Mucosa of descending colon (tissue), 3 donors: ENCODE measurements around the gene AMDHD1. TPM values are rescaled to one million over a fixed set of nuclear protein-coding genes. Genes with fewer than 3 reads are reported as not detected.

Source experiments
- ATAC-seq: fragments of 200-7000 bp; cut with Tn5 transposase; one replicate; pipeline ENCODE4 v1.9.1; 2020; ENCODE audit warnings: mild to moderate bottlenecking, moderate library complexity
- DNase-seq, 3 donors: peaks; one replicate each; pipeline ENCODE4 v3.0.0-alpha.2; 2020
- H3K36me3 ChIP-seq: fragments of 200-600 bp; one replicate; pipeline ENCODE4 v1.8.0; 2021; ENCODE audit warnings: low read depth, mild to moderate bottlenecking
- H3K4me1 ChIP-seq: fragments of 200-600 bp; one replicate; pipeline ENCODE4 v1.8.0; 2021; ENCODE audit warnings: low read depth, mild to moderate bottlenecking
- H3K4me3 ChIP-seq: fragments of 200-600 bp; one replicate; pipeline ENCODE4 v1.8.0; 2021; ENCODE audit warnings: mild to moderate bottlenecking
- H3K9me3 ChIP-seq: fragments of 200-600 bp; one replicate; pipeline ENCODE4 v1.8.0; 2021; ENCODE audit warnings: mild to moderate bottlenecking
- CTCF ChIP-seq: fragments of 200-600 bp; IDR thresholded peaks from one replicate; pipeline ENCODE4 v1.8.0; 2022; ENCODE audit warnings: antibody characterized with exemption, mild to moderate bottlenecking
- intact Hi-C, 2 donors: fragments of 100-400 bp; cut with DNase I in 1 of 2; cut with micrococcal nuclease in 1 of 2; formaldehyde crosslinking; loops; one replicate each; pipeline versions ENCODE4 v1.11.0 to v1.11.1; 2022; cut with DNase I, micrococcal nuclease
- total RNA-seq, 3 donors: library from RNA; stranded (reverse); fragmentation: NEBNext Ultra II Directional in 2 of 3; extraction: Animal tissue kit (Norgen Biotek cat#: 25700) in 2 of 3; gene quantifications; one replicate each; pipeline versions ENCODE4 v1.2.1 to v1.2.4, GENCODE V29; 2021 to 2023
- donor health status: DM: no; HTN: no; CAD: no; lungs with moderate emphysema.
- donor health status: DM: no; HTN: no; CAD: no.
- donor health status: DM: no; HTN: yes; CAD: no.

AMDHD1 gene
- total RNA-seq, 3 donors from 2014 or later, result 0.35 to 0.41 TPM; not detected in 1

DNA sequence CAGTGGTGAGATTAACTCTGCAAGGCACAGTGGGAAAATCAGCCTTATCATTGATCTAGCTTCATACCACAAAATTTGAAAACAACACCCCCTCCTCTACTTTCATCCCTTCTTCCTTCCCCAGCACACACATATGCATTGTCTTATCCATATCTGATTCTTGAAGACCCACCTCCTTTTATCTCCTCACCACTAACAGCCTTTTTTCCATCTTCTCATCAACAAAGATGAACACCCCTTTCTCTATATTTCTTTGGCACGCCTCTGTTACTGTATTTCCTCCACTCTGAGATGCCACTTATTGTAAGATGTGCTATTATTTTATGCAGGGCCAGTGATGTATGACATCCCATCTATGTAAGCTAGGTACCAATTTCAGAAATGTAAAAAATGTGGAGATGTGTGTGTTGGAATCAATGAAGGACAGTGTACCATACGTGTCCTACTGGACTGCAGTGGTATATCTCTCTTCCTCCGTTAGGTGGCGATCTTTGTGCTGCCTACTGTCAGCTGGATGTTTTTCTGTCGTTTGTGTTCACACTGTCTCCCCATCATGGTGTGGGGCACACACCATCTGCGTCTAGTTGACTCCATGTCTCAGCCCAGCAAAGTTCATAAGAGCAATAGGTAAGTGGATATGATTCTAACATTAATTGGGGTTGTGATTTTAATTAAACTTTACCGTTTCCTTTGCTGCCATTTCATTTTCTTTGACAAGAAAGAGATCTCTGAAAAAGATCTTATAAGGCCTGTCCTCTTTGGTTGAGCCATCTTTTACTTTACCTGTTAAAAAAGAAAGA is 24.7 kb upstream of the AMDHD1 start:
- intact Hi-C loops, result no loop called here
- peak; percentile 86 for ATAC-seq
- peak in 1 of 3 donors; percentile 58 for DNase-seq
- no peak overlapping the region for H3K4me3 ChIP-seq
- H3K4me1 ChIP-seq, result no peaks in the 10 kb centered on the region
- no peaks in the 10 kb centered on the region for H3K36me3 ChIP-seq
- no peaks in the 10 kb centered on the region for H3K9me3 ChIP-seq
- peak; percentile 45 for TF ChIP-seq CTCF

DNA sequence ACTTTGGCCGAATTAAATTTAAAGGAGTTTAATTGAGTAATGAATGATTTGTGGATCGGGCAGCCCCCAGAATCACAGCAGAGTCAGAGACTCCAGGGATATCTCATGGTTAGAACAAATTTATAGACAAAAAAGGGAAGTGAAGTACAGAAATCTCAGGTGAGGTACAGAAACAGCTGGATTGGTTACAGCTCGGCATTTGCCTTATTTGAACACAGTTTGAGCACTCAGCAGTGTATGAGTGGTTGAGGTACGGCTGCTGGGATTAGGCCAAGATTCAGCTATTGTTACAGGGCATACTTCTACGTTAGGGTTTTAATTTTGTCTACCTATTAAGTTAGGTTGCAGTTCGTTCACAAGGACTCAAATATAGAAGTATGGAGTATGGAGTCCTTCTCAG is 24.0 kb upstream of the AMDHD1 start:
- Histone ChIP-seq H3K4me1 (no peaks in the 10 kb centered on the region), H3K9me3 (no peaks in the 10 kb centered on the region), H3K36me3 (no peaks in the 10 kb centered on the region), H3K4me3 (no peak overlapping the region)
- intact Hi-C loops, result no loop called here
- ATAC-seq (no peak), DNase-seq (no peak)
- TF ChIP-seq CTCF, result no peak

DNA sequence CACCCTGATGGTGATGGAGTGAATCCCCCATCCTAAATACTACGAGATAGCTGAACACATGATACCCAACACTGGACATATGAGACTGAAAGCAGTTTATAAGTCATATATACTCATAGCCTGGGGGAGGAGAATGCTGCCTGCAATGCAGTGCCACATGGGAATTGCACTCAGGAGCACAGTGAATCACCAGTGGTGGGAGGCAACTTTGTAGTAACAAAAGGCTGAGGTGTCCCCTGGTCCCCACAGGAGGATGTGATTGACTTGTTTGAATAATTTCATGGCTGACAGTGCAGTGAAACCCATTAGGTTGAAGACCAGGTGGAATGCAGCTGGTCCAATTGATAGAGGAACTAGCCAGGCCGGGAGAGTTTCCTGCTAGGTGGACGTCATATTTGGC is 20.9 kb upstream of the AMDHD1 start:
- no peak for ATAC-seq
- no peaks in the 10 kb centered on the region for H3K4me1 ChIP-seq
- no peak for TF ChIP-seq CTCF

GRCh38 chr12:95940514-95940913 is 2.6 kb upstream of the AMDHD1 start:
- Histone ChIP-seq H3K9me3 (no peaks in the 10 kb centered on the region), H3K36me3 (no peaks in the 10 kb centered on the region), H3K4me1 (no peaks in the 10 kb centered on the region), H3K4me3 (no peak overlapping the region)
- intact Hi-C loops, result no loop called here
- no peak for TF ChIP-seq CTCF
- no peak for ATAC-seq
- DNase-seq, result no peak

More for the DNA sequence above, 20.9 kb upstream of the AMDHD1 start:
- no peak overlapping the region for H3K4me3 ChIP-seq
- DNase-seq, result no peak
- no peaks in the 10 kb centered on the region for H3K36me3 ChIP-seq
- H3K9me3 ChIP-seq, result no peaks in the 10 kb centered on the region
- intact Hi-C loops, result no loop called here

DNA sequence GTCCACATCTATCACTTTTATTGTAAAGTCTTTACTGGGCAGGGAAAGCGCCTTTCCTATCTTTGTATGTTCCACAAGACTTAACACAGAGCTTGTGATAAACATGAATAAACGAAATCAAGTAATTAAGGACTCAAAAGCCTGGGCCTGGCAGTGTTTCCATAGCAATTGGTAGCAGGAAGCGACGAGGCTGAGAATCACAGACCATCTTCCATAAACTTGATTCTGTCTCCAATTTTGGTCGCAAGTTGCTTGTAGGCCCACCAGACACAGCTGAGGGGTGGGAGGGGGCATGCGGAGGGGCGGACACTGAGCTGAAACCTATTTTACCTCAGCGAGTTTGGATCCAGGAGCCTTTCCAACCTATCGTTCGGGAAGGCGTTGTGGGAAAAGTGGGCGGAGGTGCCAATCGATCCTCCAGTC is 1.0 kb upstream of the AMDHD1 start:
- no peak for TF ChIP-seq CTCF
- no peak for ATAC-seq
- Histone ChIP-seq H3K36me3 (no peaks in the 10 kb centered on the region), H3K4me1 (no peaks in the 10 kb centered on the region), H3K9me3 (no peaks in the 10 kb centered on the region), H3K4me3 (peak overlapping the region; percentile 28)
- intact Hi-C loops, result no loop called here
- no peak for DNase-seq
